Suppressor macrophage treated with lipopolysaccharide for 4 hours (primary cell): ENCODE measurements around the gene GPR146.
"Not testable (repeated sequence)": the region's sequence is repeated elsewhere in the genome, so short reads cannot be mapped to it uniquely, and the experiment has no call there.

Experiments
- DNase-seq: peaks from one replicate; pipeline ENCODE4 v3.0.0-alpha.2; 2020

The GPR146 gene

DNA sequence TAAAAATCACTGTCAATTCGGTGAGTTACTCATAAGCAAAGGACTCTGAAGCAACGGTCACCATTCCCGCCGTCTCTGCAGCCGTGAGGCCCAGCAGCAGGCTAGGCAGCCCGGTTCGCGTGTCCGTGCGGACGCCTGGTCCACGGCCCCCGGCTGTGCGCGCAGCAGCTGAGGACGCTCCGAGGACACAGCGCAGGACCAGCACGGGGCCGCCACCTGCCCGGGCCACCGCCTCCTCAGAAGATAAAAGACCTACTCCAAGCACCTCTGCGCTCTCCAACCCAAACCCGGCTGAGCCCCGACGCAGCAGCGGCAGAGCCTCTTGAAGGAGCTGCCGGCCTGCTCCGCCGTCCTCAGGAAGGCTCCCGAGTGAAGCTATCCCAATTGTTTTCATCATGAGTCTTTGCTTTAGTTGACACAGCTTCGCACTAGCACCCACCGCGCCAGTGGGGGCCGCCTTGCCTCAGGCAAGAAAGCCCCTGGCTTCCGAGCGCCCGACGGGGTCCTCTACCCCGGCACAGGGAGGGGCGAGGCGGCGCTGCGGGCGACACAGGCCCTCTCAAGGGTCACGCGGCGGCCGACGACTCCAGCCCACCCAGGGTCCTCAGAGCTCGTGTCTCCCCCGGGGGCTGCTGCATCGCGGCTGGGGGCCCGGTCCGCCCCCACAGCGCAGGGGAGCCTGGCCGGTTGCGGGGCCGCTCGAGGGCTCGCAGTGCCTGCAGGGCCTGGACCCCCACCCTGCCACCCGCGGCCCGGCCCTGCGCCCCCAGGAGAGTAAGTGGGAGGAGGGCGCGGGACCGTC is 16.9 kb upstream of the GPR146 start:
- no peak for DNase-seq

DNA sequence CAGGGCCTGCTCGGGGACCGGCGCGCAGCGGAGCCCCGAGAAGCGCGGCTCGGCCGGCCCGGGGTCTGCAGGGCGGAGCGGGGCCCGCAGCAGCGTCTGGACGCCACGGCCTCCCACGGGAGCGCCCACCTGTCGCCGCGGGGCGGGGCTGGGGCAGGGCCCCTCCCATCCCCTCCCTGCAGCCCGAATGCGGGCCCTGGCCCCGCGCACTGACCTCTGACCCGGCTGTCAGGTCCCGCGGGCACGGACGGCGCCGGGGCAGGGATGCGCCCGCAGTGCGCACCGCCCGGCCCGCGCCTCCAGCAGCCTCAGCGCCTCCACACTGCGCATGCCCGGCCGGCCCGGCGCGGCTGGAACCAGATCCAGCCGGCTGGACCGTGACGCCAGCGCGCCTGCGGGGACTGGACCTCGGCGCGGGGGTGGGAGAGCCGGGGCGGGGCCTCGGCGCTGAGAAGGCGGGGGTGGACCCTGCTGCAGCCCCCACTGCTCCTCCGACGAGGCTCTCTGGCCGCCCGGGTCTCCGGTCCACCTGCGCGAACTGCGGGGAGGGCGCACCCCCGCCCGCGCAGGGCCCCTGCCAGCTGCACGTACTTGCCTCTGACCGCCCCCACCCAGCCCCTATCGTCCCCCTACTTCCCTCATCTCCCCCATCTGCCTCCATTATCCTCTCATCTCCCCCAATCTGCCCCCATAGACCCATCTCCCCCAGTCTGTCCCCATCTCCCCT is 16.1 kb upstream of the GPR146 start:
- DNase-seq, result peak; percentile 94

DNA sequence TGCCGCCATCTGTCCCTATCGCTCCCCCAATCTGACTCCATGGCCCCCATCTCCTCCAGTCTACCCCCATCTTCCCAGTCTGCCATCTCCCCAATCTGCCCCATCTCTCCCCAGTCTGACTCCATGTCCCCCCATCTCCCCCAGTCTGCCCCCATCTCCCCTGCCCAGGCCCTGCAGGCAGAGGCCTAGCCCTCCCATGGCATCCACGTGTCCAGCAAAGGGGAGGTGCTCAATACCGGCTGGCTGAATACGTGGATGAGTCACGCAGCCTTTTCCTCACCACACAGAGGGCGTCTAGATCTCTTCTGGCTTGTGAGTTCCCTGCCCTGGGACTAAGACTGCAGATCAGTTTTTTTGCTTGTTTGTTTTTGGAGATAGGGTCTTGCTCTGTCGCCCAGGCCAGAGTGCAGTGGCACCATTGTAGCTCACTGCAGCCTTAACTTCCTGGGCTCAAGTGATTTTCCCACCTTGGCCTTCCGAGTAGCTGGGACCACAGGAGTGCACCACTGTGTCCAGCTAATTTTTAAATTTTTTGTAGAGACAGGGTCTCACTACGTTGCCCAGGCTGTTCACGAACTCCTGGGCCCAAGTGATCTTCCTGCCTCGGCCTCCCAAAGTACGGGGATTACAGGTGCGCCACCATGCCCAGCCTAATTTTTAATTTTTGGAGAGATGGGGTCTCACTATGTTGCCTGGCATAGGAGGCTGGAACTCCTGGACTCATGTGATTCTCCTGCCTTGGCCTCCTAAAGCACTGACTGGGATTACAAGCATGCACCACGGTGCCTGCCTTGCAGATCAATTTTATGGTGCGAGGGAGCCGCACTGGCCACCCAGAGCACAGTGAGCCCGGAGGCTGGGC is 15.3 kb upstream of the GPR146 start:
- peak; percentile 87 for DNase-seq

DNA sequence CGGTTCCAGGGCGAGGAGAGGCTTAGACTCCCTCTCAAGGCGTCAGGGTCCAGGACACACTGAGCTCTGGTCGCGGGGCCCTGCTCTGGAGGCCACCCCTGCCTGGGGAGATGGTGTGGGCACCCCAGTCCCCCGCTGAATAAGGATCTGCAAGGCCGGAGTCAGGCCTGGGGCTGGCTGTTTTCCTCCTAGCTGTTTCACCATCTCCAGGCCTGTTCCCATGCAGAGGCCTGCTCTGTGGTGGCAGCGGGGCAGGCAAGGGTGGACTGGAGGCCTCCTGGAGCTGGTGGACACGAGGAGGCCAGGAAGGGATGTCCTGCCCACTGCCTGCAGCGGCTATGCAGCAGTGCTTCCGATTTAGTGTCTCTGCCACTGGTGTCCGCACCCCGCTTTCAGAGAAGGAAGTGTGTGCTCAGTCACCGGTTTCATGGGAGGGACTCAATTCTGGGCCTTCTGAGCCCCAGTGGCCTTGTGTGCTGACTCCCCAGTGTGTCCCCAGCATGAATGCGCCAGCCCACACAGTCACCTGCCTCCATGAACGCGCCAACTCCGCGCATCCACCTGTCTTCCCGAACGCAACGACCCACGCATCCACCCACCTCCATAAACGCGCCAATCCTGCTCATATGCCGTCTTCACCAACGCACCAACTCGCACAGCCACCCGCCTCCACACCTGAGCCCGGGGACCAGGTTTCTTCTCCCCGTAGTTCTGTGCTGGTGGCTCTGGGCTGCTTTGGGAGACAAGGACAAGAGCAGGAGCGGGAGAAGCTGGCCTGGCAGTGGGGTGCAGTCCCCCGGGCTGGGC is 14.5 kb upstream of the GPR146 start:
- peak; percentile 28 for DNase-seq

DNA sequence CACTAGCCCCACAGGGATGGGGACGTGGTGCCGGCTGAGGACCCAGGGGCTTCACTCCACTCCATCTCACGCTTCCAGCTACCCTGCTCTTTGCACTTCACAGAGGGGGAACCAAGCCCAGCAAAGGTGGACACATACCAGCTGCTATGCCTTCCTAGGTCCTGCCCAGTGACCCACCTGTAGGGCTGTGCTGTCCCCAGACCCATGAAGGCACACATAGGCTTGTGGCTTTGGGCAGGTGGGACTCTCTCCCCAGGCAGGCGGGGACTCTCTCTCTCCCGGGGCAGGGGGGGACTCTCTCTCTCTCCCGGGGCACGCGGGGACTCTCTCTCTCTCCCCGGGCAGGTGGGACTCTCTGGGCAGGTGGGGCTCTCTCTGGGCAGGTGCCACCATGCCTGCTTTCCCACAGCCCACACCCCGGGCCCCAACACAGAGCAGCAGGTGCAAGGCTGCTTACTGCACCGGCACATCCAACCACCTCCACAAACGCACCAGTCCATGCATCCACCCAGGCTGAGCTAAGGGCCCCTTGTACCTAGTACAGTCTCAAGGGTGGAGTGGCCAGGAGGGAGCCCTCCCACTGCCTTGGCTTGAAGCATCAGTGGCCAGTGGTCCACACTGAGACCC is 13.8 kb upstream of the GPR146 start:
- DNase-seq, result no peak

DNA sequence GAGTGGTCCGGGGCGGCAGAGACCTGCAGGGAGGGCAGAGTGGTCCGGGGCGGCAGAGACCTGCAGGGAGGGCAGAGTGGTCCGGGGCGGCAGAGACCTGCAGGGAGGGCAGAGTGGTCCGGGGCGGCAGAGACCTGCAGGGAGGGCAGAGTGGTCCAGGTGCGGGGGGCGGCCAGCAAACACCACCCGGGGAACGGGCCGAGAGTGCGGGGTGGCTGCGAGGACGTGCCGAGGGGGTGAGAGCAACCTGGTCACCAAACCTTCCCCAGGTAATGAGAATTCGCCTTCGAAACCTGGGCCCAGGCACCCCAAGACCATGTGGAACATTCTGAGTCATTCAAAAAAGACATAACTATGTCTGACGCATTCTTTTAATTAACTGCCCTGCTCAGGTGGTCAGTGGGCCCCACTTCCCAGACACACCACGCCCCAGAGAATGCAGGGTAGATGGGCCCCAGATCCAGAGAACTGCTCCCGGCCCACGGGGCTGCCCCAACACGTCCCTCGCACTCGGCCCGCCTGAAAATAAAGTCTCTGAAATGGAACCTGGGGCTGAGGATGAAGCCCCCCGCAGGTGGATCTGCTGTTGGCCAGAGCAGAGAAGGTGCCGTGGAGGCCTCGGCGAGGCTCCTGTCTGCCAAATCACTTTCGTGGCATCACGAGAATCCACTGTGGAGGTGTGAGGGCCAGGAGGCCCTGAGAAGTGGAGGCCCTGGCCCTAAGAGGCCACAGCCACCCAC is 12.5 kb upstream of the GPR146 start:
- no peak for DNase-seq

DNA sequence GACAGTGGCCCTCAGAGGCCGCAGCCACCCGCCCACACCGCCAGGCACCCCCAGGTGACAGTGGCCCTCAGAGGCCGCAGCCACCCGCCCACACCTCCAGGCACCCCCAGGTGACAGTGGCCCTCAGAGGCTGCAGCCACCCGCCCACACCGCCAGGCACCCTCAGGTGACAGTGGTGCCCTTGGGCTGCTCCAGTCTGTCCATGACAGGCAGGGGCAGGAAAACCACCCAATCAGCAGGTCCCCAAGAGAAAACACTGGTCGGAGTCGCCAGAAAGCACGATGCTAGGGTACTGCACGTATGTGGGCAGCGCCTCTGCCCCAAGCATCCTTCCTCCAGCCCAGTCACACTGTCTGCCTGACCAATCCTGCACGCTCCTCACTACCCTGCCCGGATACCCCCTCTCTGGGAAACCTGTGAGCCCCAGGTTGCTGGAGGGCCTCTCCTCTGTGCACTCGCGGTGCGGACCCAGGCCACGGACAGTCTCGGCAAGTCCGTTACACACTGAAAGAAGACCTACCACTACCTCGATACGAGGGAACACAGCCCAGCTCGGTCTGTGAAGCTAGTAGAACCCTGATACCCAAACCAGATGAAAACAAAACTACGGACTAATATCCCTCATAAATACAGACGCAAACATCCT is 11.7 kb upstream of the GPR146 start:
- DNase-seq, result no peak

DNA sequence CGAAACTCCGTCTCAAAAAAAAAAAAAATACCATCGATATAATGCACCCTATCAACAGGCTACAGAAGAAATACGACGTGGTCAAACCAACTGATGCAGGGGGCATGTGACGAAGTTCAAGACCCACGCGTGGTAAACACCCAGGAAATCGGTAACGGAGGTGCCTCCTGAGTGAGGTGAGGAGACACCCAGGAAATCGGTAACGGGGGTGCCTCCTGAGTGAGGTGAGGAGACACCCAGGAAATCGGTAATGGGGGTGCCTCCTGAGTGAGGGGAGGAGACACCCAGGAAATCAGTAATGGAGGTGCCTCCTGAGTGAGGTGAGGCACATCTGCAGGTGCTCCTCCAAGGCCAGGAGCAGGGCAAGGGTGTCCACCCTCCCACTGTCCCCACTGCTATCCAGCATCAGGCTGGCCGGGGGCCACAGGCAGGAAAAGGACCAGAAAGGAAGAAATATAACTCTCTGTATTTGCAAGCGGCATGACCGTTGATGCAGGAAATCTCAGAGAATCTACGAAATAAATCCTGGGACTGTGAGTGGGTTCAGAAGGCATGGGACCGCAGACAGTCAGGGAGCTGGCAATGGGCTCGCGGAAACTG is 10.7 kb upstream of the GPR146 start:
- DNase-seq, result no peak

DNA sequence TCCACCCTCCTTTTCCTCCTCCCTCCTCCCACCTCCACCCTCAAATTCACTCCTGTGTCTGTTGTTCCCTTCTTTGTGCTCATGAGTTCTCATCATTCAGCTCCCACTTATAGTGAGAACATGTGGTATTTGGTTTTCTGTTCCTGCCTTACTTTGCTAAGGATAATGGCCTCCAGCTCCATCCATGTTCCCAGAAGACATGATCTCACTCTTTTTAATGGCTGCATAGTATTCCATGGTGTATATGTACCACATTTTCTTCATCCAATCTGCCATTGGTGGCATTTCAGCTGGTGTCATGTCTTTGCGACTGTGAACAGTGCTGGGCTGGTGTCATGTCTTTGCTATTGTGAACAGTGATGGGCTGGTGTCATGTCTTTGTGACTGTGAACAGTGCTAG is 9.6 kb upstream of the GPR146 start:
- DNase-seq, result not testable (repeated sequence)

DNA sequence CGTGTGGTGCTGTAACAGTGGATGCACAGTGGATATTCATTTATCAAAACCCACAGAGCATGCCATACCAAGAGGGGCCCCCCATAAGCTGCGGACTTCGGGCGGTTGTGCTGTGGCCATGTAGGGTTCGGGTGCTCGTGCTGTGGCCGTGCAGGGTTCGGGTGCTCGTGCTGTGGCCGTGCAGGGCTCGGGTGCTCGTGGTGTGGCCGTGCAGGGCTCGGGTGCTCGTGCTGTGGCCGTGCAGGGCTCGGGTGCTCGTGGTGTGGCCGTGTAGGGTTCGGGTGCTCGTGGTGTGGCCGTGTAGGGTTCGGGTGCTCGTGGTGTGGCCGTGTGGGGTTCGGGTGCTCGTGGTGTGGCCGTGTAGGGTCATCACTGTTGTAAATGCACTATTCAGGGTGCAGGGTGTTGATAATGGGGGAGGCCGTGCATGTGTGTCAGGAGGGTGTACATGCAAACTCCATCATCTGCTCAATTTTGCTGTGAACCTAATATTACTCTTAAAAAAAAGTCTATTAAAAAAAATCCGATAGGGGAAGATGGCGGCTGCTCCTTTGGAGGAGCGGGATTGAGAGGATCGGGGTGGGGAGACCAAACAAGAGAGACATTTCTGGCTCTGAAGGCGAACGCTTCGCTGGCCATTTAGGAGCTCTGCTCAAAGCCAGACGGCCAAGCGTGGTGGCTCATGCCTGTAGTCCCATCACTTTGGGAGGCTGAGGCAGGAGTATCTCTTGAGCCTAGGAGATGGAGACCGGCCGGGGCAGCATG is 8.0 kb upstream of the GPR146 start:
- not testable (repeated sequence) for DNase-seq

DNA sequence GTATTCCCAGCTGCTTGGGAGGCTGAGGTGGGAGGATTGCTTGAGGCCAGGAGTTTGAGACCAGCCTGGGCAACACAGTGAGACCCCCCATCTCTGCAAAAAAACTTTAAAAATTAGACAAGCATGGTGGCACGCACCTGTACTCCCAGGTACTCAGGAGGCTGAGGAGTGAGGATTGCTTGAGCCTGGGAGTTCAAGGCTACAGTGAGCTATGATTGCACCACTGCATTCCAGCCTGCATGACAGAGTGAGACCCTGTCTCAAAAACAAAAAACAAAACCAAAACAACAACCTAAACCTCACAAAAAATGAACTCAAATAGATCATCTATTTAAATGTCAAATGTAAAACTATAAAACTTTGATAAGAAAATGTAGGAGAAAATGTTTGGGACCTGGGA is 4.1 kb upstream of the GPR146 start:
- not testable (repeated sequence) for DNase-seq

DNA sequence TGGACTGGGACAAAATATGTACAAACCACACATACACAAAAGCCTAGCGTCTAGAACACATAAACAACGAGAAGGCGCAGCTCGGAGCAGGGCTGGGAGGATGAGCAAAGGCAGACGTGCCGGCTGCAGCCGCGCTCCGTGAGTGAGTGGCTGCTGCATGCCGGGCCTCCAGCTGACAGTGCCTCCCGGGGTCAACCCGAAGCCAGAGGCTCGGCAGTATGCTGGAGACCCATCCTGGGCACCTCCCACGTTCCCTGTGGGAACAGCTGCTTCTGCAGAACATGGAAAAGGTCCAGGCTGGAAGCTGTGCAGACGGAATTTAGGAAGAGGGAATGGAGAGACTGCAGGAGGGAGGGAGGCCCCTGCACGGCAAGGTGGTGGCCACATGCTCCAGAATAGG is 3.6 kb upstream of the GPR146 start:
- DNase-seq, result no peak

DNA sequence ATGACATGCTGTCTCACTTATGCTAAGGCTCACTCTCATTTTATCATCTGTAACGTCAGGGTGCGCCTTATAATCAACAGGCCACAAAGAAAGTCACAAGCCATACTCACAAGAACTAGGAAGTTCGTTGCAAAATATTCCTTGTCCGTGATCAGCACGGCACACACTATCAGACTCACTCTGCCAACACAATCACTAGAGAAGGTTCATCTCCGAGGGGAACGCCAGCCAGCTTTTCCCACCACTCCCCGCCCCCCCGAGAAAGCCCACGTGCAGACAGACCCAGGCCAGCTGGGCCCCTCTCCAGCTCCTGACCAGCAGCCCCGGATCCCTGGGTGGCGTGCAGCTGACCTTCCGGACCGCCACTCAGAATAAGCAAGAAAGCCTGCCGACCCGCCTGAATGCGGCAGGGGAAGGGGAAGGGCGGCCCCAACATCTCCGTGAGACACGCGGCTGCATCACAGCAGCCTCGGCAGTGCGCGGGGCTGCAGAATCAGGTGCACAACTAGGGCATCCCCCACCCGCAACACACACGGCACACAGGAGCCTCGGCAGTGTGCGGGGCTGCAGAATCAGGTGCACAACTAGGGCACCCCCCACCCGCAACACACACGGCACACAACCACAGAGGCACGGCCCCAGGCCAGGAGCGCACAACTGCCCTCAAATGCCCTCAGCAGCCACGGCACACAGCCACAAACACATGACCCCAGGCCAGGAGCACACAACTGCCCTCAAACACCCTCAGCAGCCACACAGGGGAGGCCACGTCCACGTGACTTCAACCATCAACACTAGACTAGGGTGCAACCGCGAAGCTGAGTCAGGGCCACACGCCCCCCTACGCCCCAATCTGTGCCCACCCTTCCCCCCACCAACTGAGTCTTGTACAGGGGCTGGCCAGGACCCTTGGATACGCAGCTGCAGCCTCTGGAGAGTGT is 2.5 kb upstream of the GPR146 start:
- no peak for DNase-seq

DNA sequence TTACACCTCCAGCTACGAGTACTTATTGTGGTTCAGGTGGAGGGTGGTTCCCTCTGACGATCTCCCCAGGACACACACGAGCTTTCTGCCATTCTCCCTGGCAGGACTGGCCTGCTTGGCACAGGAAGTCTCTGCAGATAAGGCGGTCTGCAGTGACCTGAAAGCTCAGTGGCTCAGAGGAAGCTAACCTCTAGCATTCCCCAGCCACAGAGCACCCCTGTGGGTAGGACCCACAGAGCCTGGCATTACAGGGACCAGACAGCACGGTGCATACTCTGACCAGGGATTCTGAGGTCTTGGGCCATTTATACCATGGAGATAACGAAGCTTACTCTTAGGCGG is 1.9 kb upstream of the GPR146 start:
- DNase-seq, result no peak

DNA sequence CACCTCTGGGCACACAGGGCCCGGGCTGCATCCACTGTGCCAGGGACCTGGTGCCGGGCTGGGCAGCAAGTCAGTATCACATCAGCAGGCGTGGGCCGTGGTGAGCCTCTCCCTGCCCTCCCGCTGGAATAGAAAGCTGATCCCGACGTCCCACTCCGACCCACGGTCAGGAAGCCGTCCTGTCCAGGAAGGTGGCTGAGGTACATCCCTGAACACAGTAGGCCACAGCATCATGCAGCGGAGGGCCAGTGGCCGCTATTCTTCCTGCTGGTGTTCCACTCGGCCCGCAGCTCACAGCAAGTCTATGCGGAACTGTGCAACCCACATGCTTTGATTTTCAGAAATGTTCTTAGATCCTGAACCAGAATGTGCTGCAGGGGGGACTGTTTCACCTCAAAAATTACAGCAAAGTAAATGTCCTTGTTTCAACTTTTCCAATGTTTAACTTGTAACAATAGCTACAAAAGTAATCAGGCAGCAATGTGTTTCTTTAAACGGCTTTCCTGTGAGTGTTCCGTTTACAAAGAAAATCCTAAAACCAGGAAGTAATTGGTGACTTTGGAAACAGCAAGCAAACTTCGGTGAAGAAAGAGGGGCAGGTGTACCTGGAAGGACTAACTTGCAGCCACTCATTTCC is 676 bp upstream of the GPR146 start:
- peak; percentile 34 for DNase-seq

DNA sequence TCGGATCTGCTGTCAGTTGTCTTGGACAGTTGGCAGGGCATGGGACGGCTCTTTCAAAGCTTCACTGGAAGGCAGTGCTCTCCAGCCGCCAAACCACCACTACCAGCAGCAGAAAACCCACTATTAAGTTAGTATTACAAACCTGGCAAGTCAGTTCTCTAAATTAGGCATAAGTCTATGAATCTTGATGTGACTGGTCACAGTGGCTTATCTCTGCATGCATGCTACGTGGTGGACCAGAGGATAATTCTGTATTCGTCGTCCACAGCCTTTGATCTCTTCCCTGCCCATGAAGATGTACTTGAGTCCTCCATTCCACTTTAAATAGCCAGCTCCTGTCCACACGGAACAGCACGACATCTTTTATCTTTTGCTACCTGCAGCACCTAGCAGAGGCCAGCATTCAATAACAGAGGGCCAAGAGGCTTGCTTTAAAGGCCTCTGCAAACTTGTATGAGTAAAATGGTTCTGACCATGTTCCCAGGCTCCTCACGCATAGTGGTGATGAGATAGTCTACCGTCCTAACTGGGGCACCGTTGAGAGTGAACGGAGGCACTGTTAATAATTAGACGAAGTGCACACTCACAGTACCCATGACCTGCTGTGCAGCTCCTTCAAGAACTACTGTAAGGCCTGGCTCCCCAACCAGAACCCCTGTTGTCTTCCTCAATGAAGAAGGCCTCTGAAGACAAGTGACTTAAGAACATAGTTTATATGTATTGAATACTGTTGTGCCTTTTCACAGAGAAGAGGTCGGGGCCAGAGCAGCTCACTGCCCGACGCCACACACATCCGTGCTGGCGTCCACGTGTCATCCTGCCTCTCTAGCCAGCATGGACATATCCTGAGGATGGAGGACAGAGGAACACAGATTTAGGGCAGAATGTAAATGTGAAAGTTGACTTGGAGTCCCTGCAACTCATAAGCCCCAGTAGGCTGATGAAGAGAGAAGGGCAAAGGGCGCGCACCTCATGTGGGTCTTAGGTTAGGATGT is 1.0 kb downstream of the GPR146 start:
- no peak for DNase-seq
